Colonic mucosa (tissue), 4 donors: ENCODE data around the gene SLC6A4. TPM values are rescaled to one million over a fixed set of nuclear protein-coding genes. Genes with fewer than 3 reads are reported as not detected.

Source experiments
- DNase-seq: peaks from one replicate; pipeline ENCODE4 v3.0.0-alpha.2; 2020
- H3K27ac ChIP-seq: fragments of 200-600 bp; one replicate; pipeline ENCODE4 v1.8.0; 2021
- H3K27me3 ChIP-seq: fragments of 200-600 bp; one replicate; pipeline ENCODE4 v1.8.0; 2021
- H3K36me3 ChIP-seq: fragments of 200-600 bp; one replicate; pipeline ENCODE4 v1.8.0; 2021
- H3K4me1 ChIP-seq: fragments of 200-600 bp; one replicate; pipeline ENCODE4 v1.8.0; 2021; ENCODE audit warnings: mild to moderate bottlenecking
- H3K4me3 ChIP-seq: fragments of 200-600 bp; one replicate; pipeline ENCODE4 v1.8.0; 2021
- H3K9ac ChIP-seq, 2 donors: one replicate each; pipeline ENCODE4 v1.7.0; 2013; ENCODE audit warnings: control low read depth in 2 of 2, low read depth in 2 of 2, low read length in 2 of 2
- H3K9me3 ChIP-seq: fragments of 200-600 bp; one replicate; pipeline ENCODE4 v1.8.0; 2021
- intact Hi-C: fragments of 100-400 bp; cut with DNase I; formaldehyde crosslinking; loops from one replicate; pipeline ENCODE4 v1.14.1; 2022
- total RNA-seq, 2 donors: library from RNA; stranded (reverse); fragmentation: NEBNext Ultra II Directional in 1 of 2; extraction: Animal tissue kit (Norgen Biotek cat#: 25700) in 1 of 2; gene quantifications; one replicate each; pipeline ENCODE4 v1.2.1, GENCODE V29; 2021
- TF ChIP-seq, protein P1 (sequence below): fragments of 200-600 bp; IDR thresholded peaks from one replicate; pipeline ENCODE4 v1.8.0; 2022; ENCODE audit warnings: antibody characterized with exemption, mild to moderate bottlenecking
- donor health status: healthy.
- donor health status: DM: no; HTN: no; CAD: no.
- donor health status: DM: no; HTN: no; CAD: no.

Gene SLC6A4
- total RNA-seq, 2 donors from 2014 or later = 0.25 to 0.88 TPM

DNA sequence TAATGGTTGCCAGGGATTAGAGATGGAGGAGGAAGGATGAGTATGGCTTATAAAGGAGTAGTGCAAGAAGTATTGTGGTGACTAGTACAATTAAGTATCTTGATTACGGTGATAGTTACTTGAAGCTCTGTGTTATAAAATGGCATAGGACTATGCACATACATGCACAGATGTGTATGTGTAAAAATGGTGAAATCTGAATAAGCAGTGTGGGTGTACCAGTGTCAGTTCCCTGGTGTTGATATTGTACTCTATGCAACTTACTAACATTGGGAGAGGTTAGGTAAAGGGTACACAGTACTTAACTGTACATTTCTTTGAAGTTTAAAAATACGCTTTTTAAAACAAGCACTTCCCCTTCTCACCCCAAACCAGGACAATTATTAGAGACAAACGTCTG, 70.3 kb downstream of the SLC6A4 start:
- Histone ChIP-seq H3K9me3 (no peaks in the 10 kb centered on the region), H3K4me3 (no peak overlapping the region), H3K27ac (no peak overlapping the region), H3K36me3 (no peaks in the 10 kb centered on the region), H3K9ac (no peak overlapping the region), H3K4me1 (no peaks in the 10 kb centered on the region), H3K27me3 (no peaks in the 10 kb centered on the region)
- TF ChIP-seq, protein P1, sequence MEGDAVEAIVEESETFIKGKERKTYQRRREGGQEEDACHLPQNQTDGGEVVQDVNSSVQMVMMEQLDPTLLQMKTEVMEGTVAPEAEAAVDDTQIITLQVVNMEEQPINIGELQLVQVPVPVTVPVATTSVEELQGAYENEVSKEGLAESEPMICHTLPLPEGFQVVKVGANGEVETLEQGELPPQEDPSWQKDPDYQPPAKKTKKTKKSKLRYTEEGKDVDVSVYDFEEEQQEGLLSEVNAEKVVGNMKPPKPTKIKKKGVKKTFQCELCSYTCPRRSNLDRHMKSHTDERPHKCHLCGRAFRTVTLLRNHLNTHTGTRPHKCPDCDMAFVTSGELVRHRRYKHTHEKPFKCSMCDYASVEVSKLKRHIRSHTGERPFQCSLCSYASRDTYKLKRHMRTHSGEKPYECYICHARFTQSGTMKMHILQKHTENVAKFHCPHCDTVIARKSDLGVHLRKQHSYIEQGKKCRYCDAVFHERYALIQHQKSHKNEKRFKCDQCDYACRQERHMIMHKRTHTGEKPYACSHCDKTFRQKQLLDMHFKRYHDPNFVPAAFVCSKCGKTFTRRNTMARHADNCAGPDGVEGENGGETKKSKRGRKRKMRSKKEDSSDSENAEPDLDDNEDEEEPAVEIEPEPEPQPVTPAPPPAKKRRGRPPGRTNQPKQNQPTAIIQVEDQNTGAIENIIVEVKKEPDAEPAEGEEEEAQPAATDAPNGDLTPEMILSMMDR = no peak
- intact Hi-C loops = no loop called here
- DNase-seq = no peak

DNA sequence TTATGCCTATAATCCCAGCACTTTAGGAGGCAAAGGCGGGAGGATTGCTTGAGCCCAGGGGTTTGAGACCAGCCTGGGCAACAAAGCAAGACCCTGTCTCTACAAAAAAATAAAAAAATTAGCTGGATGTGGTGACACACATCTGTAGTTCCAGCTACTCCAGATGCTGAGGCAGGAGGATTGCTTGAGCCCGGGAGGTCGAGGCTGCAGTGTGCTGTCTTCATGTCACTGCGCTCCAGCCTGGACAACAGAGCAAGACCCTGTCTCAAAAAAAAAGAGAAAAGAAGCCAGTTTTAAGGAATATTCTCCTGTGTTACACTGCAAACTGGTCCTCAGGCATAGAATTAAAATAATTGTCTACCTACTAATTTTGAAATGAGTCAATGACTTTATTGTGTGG, 71.0 kb downstream of the SLC6A4 start:
- no peaks in the 10 kb centered on the region for H3K36me3 ChIP-seq
- TF ChIP-seq, protein P1 = no peak
- no peak overlapping the region for H3K27ac ChIP-seq
- no peak overlapping the region for H3K4me3 ChIP-seq
- H3K4me1 ChIP-seq = no peaks in the 10 kb centered on the region
- no peak overlapping the region for H3K9ac ChIP-seq
- H3K9me3 ChIP-seq = no peaks in the 10 kb centered on the region
- H3K27me3 ChIP-seq = no peaks in the 10 kb centered on the region
- no peak for DNase-seq
- intact Hi-C loops = no loop called here

DNA sequence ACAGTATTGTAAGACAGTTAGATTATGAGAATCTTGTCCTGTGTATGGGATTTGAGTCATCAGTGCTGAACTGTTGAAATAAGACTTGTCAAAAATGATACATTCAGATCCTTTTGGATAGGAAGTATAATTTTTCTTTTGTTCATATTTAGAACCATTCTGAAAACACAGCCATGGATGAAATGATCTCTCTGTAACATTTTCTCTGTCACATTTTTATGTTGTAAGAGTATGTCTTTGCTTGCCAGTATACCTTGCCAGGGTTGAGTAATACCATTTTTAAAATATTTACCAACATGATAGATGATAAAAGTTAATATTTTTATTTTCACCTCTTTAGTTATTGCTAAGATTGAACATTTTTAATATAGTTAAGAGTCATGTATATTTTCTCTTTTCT, 73.9 kb downstream of the SLC6A4 start:
- Histone ChIP-seq H3K27ac (no peak overlapping the region), H3K4me1 (no peaks in the 10 kb centered on the region), H3K27me3 (no peaks in the 10 kb centered on the region), H3K36me3 (no peaks in the 10 kb centered on the region), H3K9ac (no peak overlapping the region), H3K9me3 (no peaks in the 10 kb centered on the region), H3K4me3 (no peak overlapping the region)
- intact Hi-C loops = no loop called here
- TF ChIP-seq, protein P1 = no peak
- DNase-seq = no peak

DNA sequence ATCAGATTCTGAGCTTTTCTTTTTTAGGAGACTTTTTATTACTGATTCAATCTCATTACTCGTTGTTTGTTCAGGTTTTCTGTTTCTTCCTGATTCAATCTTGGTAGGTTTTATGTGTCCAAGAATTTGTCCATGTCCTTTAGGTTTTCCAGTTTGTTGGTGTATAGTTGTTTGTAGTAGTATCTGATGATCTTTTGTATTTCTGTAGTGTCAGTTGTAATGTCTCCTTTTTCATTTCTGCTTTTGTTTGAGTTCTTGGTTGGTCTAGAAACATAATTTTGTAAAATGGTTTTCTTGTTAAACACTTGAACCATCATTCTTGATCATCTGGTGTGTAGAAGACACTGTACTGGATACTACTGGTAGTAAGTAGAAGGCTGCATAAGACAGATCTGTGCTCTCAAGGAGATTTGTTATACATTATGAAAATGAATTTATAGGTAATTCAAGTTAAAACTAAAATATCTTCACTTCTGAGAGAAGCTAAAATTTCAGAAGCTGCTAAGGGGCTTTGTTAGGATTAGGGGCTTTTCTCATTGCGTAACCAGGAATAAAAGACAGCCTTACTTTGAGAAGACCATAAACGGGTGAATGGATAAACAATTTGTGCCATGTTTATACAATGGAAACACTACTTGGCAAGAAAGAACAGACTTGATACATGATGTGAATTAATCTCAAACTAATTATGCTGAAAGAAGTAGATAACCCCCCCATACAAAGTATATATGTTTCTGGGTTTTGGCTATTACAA, 74.9 kb downstream of the SLC6A4 start:
- H3K36me3 ChIP-seq = no peaks in the 10 kb centered on the region
- no peak overlapping the region for H3K9ac ChIP-seq
- H3K4me3 ChIP-seq = no peak overlapping the region
- H3K4me1 ChIP-seq = no peaks in the 10 kb centered on the region
- no peaks in the 10 kb centered on the region for H3K27me3 ChIP-seq
- no peak overlapping the region for H3K27ac ChIP-seq
- DNase-seq = no peak
- TF ChIP-seq, protein P1 = no peak
- intact Hi-C loops = no loop called here
- no peaks in the 10 kb centered on the region for H3K9me3 ChIP-seq

DNA sequence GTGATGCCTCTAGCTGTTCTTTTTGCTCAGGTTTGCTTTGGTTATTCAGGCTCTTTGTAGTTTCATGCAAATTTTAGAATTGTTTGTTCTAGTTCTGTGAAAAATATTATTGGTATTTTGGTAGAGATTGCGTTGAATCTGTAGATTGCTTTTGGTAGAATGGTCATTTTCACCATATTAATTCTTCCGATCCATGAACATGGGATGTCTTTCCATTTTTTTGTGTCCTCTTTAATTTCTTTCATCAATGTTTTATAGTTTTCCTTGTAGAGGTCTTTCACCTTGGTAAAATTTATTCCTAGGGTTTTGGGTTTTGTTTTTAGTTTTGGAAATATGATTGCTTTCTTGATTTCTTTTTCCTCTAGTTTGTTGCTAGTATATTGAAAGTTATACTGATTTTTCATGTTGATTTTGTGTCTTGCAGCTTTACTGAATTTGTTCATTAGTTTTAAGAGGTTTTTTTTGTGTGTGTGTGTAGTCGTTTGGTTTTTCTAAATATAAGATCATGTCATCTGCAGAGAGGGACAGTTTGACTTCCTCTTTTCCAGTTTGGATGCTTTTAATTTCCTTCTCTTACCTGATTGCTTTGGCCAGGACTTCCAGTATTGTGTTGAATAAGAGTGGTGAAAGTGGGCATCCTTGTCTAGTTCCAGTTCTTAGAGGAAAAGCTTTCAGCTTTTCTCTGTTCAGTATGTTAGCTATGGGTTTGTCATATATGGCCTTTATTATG, 76.4 kb downstream of the SLC6A4 start:
- H3K9ac ChIP-seq = no peak overlapping the region
- H3K4me3 ChIP-seq = no peak overlapping the region
- no peaks in the 10 kb centered on the region for H3K9me3 ChIP-seq
- intact Hi-C loops = no loop called here
- no peaks in the 10 kb centered on the region for H3K4me1 ChIP-seq
- H3K27me3 ChIP-seq = no peaks in the 10 kb centered on the region
- H3K36me3 ChIP-seq = no peaks in the 10 kb centered on the region
- TF ChIP-seq, protein P1 = no peak
- H3K27ac ChIP-seq = no peak overlapping the region
- DNase-seq = no peak
